Neural progenitor cell (in vitro differentiated cells): Measurements from ENCODE around the gene SHQ1.

Experiments
- EZH2 ChIP-seq: fragments of 200-600 bp; sonication (generic); IDR thresholded peaks from 2 replicates; pipeline ENCODE4 v1.6.1; 2017; ENCODE audit warnings: antibody characterized with exemption, mild to moderate bottlenecking, moderate library complexity
- EZH2phosphoT487 ChIP-seq: fragments of 200-600 bp; sonication (generic); IDR thresholded peaks from 2 replicates; pipeline ENCODE4 v1.6.1; 2017; ENCODE audit warnings: antibody characterized with exemption
- TF ChIP-seq, protein P1 (sequence below): fragments of 200-600 bp; sonication (generic); IDR thresholded peaks from 2 replicates; pipeline ENCODE4 v1.5.1; 2017; ENCODE audit warnings: antibody characterized with exemption, mild to moderate bottlenecking

GRCh38 chr3:72719137-72719536, 129.1 kb downstream of the SHQ1 start:
- no peak for TF ChIP-seq EZH2
- TF ChIP-seq, protein P1, sequence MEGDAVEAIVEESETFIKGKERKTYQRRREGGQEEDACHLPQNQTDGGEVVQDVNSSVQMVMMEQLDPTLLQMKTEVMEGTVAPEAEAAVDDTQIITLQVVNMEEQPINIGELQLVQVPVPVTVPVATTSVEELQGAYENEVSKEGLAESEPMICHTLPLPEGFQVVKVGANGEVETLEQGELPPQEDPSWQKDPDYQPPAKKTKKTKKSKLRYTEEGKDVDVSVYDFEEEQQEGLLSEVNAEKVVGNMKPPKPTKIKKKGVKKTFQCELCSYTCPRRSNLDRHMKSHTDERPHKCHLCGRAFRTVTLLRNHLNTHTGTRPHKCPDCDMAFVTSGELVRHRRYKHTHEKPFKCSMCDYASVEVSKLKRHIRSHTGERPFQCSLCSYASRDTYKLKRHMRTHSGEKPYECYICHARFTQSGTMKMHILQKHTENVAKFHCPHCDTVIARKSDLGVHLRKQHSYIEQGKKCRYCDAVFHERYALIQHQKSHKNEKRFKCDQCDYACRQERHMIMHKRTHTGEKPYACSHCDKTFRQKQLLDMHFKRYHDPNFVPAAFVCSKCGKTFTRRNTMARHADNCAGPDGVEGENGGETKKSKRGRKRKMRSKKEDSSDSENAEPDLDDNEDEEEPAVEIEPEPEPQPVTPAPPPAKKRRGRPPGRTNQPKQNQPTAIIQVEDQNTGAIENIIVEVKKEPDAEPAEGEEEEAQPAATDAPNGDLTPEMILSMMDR, result no peak
- no peak for TF ChIP-seq EZH2phosphoT487
